Trophoblast cell (in vitro differentiated cells and primary cell): ENCODE measurements around the gene MOB3A.

Experiments
- DNase-seq, 2 donors: peaks; one replicate each; pipeline ENCODE4 v3.0.0-alpha.2; 2016
- H2AFZ ChIP-seq: 2 replicates; pipeline ENCODE4 v1.6.1; 2013; ENCODE audit warnings: low read length, moderate library complexity, mild to moderate bottlenecking; ENCODE audit not compliant: insufficient read depth, poor library complexity
- H2AK5ac ChIP-seq: 2 replicates; pipeline ENCODE4 v1.6.1; 2013; ENCODE audit warnings: mild to moderate bottlenecking, low read length
- H2BK120ac ChIP-seq: 2 replicates; pipeline ENCODE4 v1.6.1; 2013; ENCODE audit warnings: low read length, mild to moderate bottlenecking, moderate library complexity; ENCODE audit not compliant: insufficient read depth, poor library complexity
- H2BK12ac ChIP-seq: 2 replicates; pipeline ENCODE4 v1.6.1; 2013; ENCODE audit warnings: mild to moderate bottlenecking, low read length, moderate library complexity
- H2BK5ac ChIP-seq: 2 replicates; pipeline ENCODE4 v1.6.1; 2013; ENCODE audit warnings: low read length, low read depth, moderate library complexity, mild to moderate bottlenecking; ENCODE audit not compliant: poor library complexity
- H3K14ac ChIP-seq: 2 replicates; pipeline ENCODE4 v1.6.1; 2013; ENCODE audit warnings: mild to moderate bottlenecking, low read length
- H3K18ac ChIP-seq: 2 replicates; pipeline ENCODE4 v1.6.1; 2013; ENCODE audit warnings: mild to moderate bottlenecking, low read length
- H3K23ac ChIP-seq: 2 replicates; pipeline ENCODE4 v1.6.1; 2013; ENCODE audit warnings: low read length
- H3K27ac ChIP-seq: 2 replicates; pipeline ENCODE4 v1.5.1; 2013; ENCODE audit warnings: low read depth, mild to moderate bottlenecking, inconsistent platforms, low read length, moderate library complexity
- H3K27me3 ChIP-seq: 2 replicates; pipeline ENCODE4 v1.6.1; 2013; ENCODE audit warnings: inconsistent platforms, mild to moderate bottlenecking, low read length, moderate library complexity; ENCODE audit not compliant: insufficient read depth
- H3K36me3 ChIP-seq, 2 experiments: 1 replicate in 1 of 2; 2 replicates in 1 of 2; pipeline ENCODE4 v1.6.1; 2013; ENCODE audit warnings: low read length in 2 of 2, mild to moderate bottlenecking in 2 of 2, moderate library complexity in 1 of 2; ENCODE audit not compliant: insufficient read depth in 2 of 2, control insufficient read depth in 1 of 2
- H3K4ac ChIP-seq: 2 replicates; pipeline ENCODE4 v1.6.1; 2013; ENCODE audit warnings: low read depth, mild to moderate bottlenecking, low read length, moderate library complexity
- H3K4me1 ChIP-seq, 2 experiments: 1 replicate in 1 of 2; 2 replicates in 1 of 2; pipeline ENCODE4 v1.6.1; 2013; ENCODE audit warnings: low read length in 2 of 2, mild to moderate bottlenecking in 2 of 2, moderate library complexity in 1 of 2; ENCODE audit not compliant: insufficient read depth in 2 of 2, control insufficient read depth in 1 of 2
- H3K4me2 ChIP-seq: 2 replicates; pipeline ENCODE4 v1.6.1; 2013; ENCODE audit warnings: inconsistent platforms, mild to moderate bottlenecking, low read length, moderate library complexity
- H3K4me3 ChIP-seq: 2 replicates; pipeline ENCODE4 v1.5.1; 2013; ENCODE audit warnings: mild to moderate bottlenecking, low read depth, low read length, inconsistent platforms
- H3K79me1 ChIP-seq: one replicate; pipeline ENCODE4 v1.6.1; 2013; ENCODE audit warnings: low read length
- H3K79me2 ChIP-seq: 2 replicates; pipeline ENCODE4 v1.6.1; 2013; ENCODE audit warnings: low read length, mild to moderate bottlenecking; ENCODE audit not compliant: control insufficient read depth, insufficient read depth, poor library complexity
- H3K9ac ChIP-seq: 2 replicates; pipeline ENCODE4 v1.6.1; 2013; ENCODE audit warnings: mild to moderate bottlenecking, low read length
- H3K9me3 ChIP-seq: 2 replicates; pipeline ENCODE4 v1.6.1; 2013; ENCODE audit warnings: low read depth, mild to moderate bottlenecking, control low read depth, inconsistent platforms, low read length; ENCODE audit not compliant: insufficient read depth
- H4K12ac ChIP-seq: 2 replicates; pipeline ENCODE4 v1.6.1; 2013; ENCODE audit warnings: low read depth, mild to moderate bottlenecking, low read length, moderate library complexity
- H4K8ac ChIP-seq: 2 replicates; pipeline ENCODE4 v1.6.1; 2013; ENCODE audit warnings: low read depth, mild to moderate bottlenecking, low read length, moderate library complexity
- H4K91ac ChIP-seq: one replicate; pipeline ENCODE4 v1.6.1; 2013; ENCODE audit warnings: low read depth, mild to moderate bottlenecking, low read length, moderate library complexity
- WGBS: extraction: QIAGEN DNeasy Blood & Tissue Kit; methylation state at CpG from one replicate; pipeline ENCODE4 v1.1.7; 2013; ENCODE audit warnings: missing lambda C conversion rate; ENCODE audit not compliant: insufficient read length, insufficient coverage; ENCODE audit errors: extremely low coverage; 5-methylcytosine and 5-hydroxymethylcytosine counted together

Gene MOB3A

DNA sequence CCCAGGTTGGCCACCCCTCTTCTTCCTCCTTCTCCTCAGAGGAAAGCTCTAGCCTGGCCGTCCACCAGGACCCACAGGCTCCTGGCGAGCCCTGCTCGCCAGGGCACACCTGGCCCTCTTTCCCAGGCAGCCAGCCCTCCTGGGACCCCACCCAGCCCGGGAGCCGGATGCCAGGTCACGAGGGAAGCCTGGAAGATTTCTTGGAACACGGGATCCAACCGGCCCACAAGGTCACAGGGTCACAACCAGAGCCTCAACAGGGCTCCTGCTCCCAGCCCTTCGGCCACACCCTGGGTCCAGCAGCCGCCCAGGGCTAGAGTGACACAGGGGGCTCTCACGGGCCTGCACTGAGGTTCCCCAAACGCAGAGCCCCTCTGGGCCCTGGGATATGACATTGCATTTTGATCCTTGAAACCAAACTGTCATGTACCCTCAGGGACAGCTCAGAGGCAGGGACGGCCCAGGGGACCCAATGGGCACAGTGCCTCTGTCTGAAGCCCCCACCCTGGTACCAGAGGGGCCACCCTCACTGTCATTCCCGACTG is 50.6 kb downstream of the MOB3A start:
- Histone ChIP-seq H4K91ac (no peak overlapping the region), H3K79me1 (peaks cover 18% of the 10 kb centered on the region), H2AK5ac (no peak overlapping the region), H3K79me2 (peaks cover 17% of the 10 kb centered on the region), H3K27ac (no peak overlapping the region), H3K4ac (no peak overlapping the region), H3K27me3 (no peaks in the 10 kb centered on the region), H3K4me2 (no peak overlapping the region), H3K4me1 (peaks cover 27 to 37% of the 10 kb centered on the region in 2 experiments), H2BK120ac (no peak overlapping the region), H2BK5ac (no peak overlapping the region), H3K18ac (no peak overlapping the region), H3K4me3 (no peak overlapping the region), H2BK12ac (no peak overlapping the region), H3K14ac (no peak overlapping the region), H3K9me3 (peaks cover 1% of the 10 kb centered on the region), H3K23ac (no peak overlapping the region), H3K36me3 (peaks cover 63 to 68% of the 10 kb centered on the region in 2 experiments), H3K9ac (no peak overlapping the region), H4K8ac (no peak overlapping the region), H4K12ac (no peak overlapping the region), H2AFZ (no peak overlapping the region)
- no peak for DNase-seq
- no CpG with 5 or more reads among the region's 14 CpGs for WGBS

DNA sequence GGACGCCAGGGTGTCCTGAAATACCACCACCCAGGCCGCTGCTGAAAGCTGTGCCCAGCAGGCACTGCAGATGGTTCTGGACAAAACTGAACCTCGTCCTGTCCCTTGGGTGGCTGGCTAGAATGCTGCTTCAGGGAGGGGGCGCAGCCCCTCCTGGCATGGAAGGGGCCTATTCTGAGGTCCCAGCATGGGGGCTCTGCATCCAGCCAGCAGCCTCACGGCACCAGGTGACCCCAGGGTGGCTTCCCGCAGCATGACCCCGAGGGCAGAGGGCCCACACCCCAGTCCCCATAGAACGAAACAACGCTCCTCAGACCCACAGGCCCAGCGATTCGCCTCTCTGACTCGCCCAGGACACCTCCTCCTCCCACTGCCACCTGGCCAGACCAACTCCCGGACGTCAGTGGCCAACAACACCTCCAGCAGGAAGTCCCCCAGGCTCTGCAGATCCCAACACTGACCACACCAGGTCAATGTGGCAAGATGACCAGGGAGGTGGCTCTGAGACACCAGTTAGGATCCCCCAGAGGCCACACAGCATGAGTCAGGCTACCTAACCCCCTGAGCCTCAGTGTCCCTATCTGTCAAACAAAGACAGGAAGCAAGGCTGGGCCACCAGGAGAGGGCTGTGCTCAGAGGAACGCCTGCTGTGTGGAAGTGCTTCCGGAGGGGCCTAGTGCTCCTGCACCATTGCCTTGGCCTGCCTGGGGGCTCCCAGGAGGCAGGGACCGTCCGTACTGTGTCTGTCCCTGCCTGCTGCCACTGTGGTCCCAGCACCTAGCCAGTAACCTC is 51.2 kb downstream of the MOB3A start:
- Histone ChIP-seq H3K27ac (no peak overlapping the region), H3K9ac (no peak overlapping the region), H4K8ac (no peak overlapping the region), H2BK5ac (no peak overlapping the region), H3K9me3 (peaks cover 1% of the 10 kb centered on the region), H3K4me3 (no peak overlapping the region), H3K36me3 (peaks cover 70 to 75% of the 10 kb centered on the region in 2 experiments), H3K14ac (no peak overlapping the region), H3K4me1 (peaks cover 27 to 33% of the 10 kb centered on the region in 2 experiments), H3K23ac (no peak overlapping the region), H3K18ac (no peak overlapping the region), H3K4me2 (no peak overlapping the region), H3K4ac (no peak overlapping the region), H3K79me1 (peaks cover 13% of the 10 kb centered on the region), H4K91ac (no peak overlapping the region), H2BK12ac (no peak overlapping the region), H2BK120ac (no peak overlapping the region), H2AFZ (no peak overlapping the region), H2AK5ac (no peak overlapping the region), H4K12ac (no peak overlapping the region), H3K79me2 (peaks cover 12% of the 10 kb centered on the region), H3K27me3 (no peaks in the 10 kb centered on the region)
- no CpG with 5 or more reads among the region's 18 CpGs for WGBS
- DNase-seq: no peak

GRCh38 chr19:2043961-2044708 is 52.0 kb downstream of the MOB3A start:
- no peak for DNase-seq
- Histone ChIP-seq H3K23ac (no peak overlapping the region), H2BK5ac (no peak overlapping the region), H3K9me3 (peaks cover 1% of the 10 kb centered on the region), H2BK120ac (no peak overlapping the region), H3K79me2 (peaks cover 8% of the 10 kb centered on the region), H3K18ac (no peak overlapping the region), H4K8ac (no peak overlapping the region), H2AFZ (no peak overlapping the region), H3K4me3 (no peak overlapping the region), H3K4me1 (peaks cover 21 to 25% of the 10 kb centered on the region in 2 experiments), H3K14ac (no peak overlapping the region), H4K91ac (no peak overlapping the region), H3K4me2 (no peak overlapping the region), H2AK5ac (no peak overlapping the region), H3K4ac (no peak overlapping the region), H3K27ac (no peak overlapping the region), H3K79me1 (peaks cover 13% of the 10 kb centered on the region), H3K36me3 (peaks cover 77 to 79% of the 10 kb centered on the region in 2 experiments), H3K27me3 (no peaks in the 10 kb centered on the region), H2BK12ac (no peak overlapping the region), H4K12ac (no peak overlapping the region), H3K9ac (no peak overlapping the region)
- no CpG with 5 or more reads among the region's 11 CpGs for WGBS

GRCh38 chr19:2043251-2043641 is 52.9 kb downstream of the MOB3A start:
- Histone ChIP-seq H3K27ac (no peak overlapping the region), H3K27me3 (no peaks in the 10 kb centered on the region), H3K4me2 (no peak overlapping the region), H3K4me3 (no peak overlapping the region), H3K18ac (no peak overlapping the region), H3K79me1 (peaks cover 13% of the 10 kb centered on the region), H4K8ac (no peak overlapping the region), H4K91ac (no peak overlapping the region), H2BK120ac (no peak overlapping the region), H2AFZ (no peak overlapping the region), H2BK12ac (no peak overlapping the region), H2AK5ac (no peak overlapping the region), H3K79me2 (peaks cover 4% of the 10 kb centered on the region), H3K23ac (no peak overlapping the region), H2BK5ac (no peak overlapping the region), H3K9me3 (peaks cover 1% of the 10 kb centered on the region), H3K14ac (no peak overlapping the region), H3K9ac (no peak overlapping the region), H3K4ac (no peak overlapping the region), H3K36me3 (peaks cover 78 to 80% of the 10 kb centered on the region in 2 experiments), H3K4me1 (peaks cover 17 to 20% of the 10 kb centered on the region in 2 experiments), H4K12ac (no peak overlapping the region)
- no CpG with 5 or more reads among the region's 9 CpGs for WGBS
- DNase-seq: no peak
